Testis (tissue), 3 donors: ENCODE results near the gene NRBP1. TPM values are rescaled to one million over a fixed set of nuclear protein-coding genes. Genes with fewer than 3 reads are reported as not detected.

ENCODE experiments used
- DNase-seq: peaks from one replicate; pipeline ENCODE4 v3.0.0-alpha.2; 2019
- H3K27ac ChIP-seq, 2 donors: fragments of 200-600 bp; sonication (generic); one replicate each; pipeline ENCODE4 v1.5.1; 2019
- H3K27me3 ChIP-seq: fragments of 200-600 bp; sonication (generic); one replicate; pipeline ENCODE4 v1.5.1; 2019
- H3K36me3 ChIP-seq: fragments of 200-600 bp; sonication (generic); one replicate; pipeline ENCODE4 v1.5.1; 2017; ENCODE audit warnings: low read depth; ENCODE audit errors: missing control alignments
- H3K4me1 ChIP-seq: fragments of 200-600 bp; sonication (generic); one replicate; pipeline ENCODE4 v1.5.1; 2019
- H3K4me3 ChIP-seq, 2 donors: fragments of 200-600 bp; sonication (generic); one replicate each; pipeline ENCODE4 v1.5.1; 2017 to 2019
- H3K9me3 ChIP-seq: fragments of 200-600 bp; sonication (generic); one replicate; pipeline ENCODE4 v1.5.1; 2017
- CTCF ChIP-seq, 3 experiments: fragments of 450-650 bp in 2 of 3; fragments of 200-600 bp in 1 of 3; sonication (generic) in 1 of 3; IDR thresholded peaks; one replicate each; pipeline ENCODE4 v1.5.1; 2016 to 2019; ENCODE audit warnings: antibody characterized with exemption in 3 of 3, mild to moderate bottlenecking in 2 of 3, moderate library complexity in 1 of 3
- POLR2A ChIP-seq: fragments of 450-650 bp; IDR thresholded peaks from one replicate; pipeline ENCODE4 v1.6.1; 2017; ENCODE audit warnings: antibody characterized with exemption, mild to moderate bottlenecking, moderate library complexity
- WGBS, 2 donors: methylation state at CpG; one replicate each; pipeline ENCODE4 v1.1.5; 2018; 5-methylcytosine and 5-hydroxymethylcytosine counted together
- intact Hi-C: fragments of 100-400 bp; cut with DNase I; formaldehyde crosslinking; loops from one replicate; pipeline ENCODE4 v1.15.1; 2023; ENCODE audit warnings: low total_unique reads
- polyA plus RNA-seq: library from polyadenylated mRNA; stranded (reverse); fragments of 350-450 nt; fragmentation: Illumina TruSeq; extraction: RNeasy Lipid Tissue Mini Kit (QIAGEN cat#74804); gene quantifications from one replicate; pipeline ENCODE4 v1.2.3, GENCODE V29; 2014; ENCODE audit warnings: low read depth, low replicate concordance; ENCODE audit not compliant: insufficient read depth
- small RNA-seq, 2 donors: library from RNA; depleted of rRNA; stranded (forward); fragments of <200 nt; gene quantifications; one replicate each; pipeline ENCODE3, GENCODE V24; 2016
- total RNA-seq, 2 donors: library from RNA; depleted of rRNA; stranded (reverse); fragments of >200 nt; gene quantifications; one replicate each; pipeline ENCODE4 v1.2.3, GENCODE V29; 2016

The NRBP1 gene
- total and polyA plus RNA-seq, 3 donors from 2014 or later: 112 to 191 (median 139) TPM

- peak overlapping the region in 1 of 2 donors; percentile 73 for H3K27ac ChIP-seq
- intact Hi-C loops: no loop called here
- no peaks in the 10 kb centered on the region for H3K9me3 ChIP-seq
- TF ChIP-seq CTCF (IDR thresholded peaks at IDR 0.05): no peak
- TF ChIP-seq POLR2A: no peak
- peaks cover 12% of the 10 kb centered on the region for H3K4me1 ChIP-seq
- no peaks in the 10 kb centered on the region for H3K27me3 ChIP-seq
- WGBS, 2 donors: 0 to 1% methylated on average over 11 of the region's 11 CpGs
- peak overlapping the region; percentile 63 for H3K4me3 ChIP-seq
- DNase-seq: peak; percentile 25
- H3K36me3 ChIP-seq: no peaks in the 10 kb centered on the region
Measured at GRCh38 chr2:27489118-27489497, 60.7 kb downstream of the NRBP1 start.

GRCh38 chr2:27489498-27490397 is 61.3 kb downstream of the NRBP1 start, which contains the start of gene IFT172:
Gene IFT172 (minus strand): TSS chr2:27489743. CDS start chr2:27489653, 90 bp downstream.
- 7 to 8% methylated on average over 19 to 43 of the region's 43 CpGs for WGBS, 2 donors
- H3K36me3 ChIP-seq: no peaks in the 10 kb centered on the region
- peak within 1 kb of the TSS; percentile 63 for H3K4me3 ChIP-seq
- H3K27ac ChIP-seq: peak within 1 kb of the TSS; percentile 59 to 73
- no peaks in the 10 kb centered on the region for H3K27me3 ChIP-seq
- peaks cover 17% of the 10 kb centered on the region for H3K4me1 ChIP-seq
- intact Hi-C loops: no loop called here
- peak; percentile 100 for DNase-seq
- TF ChIP-seq CTCF (IDR thresholded peaks at IDR 0.05) (no peak), POLR2A (no peak)
- no peaks in the 10 kb centered on the region for H3K9me3 ChIP-seq

Small RNA genes lying within 50 kb of the gene (small RNA-seq; reads per million reads assigned to genes)
- 0 reads per million in 2 donors for gene RNU6-986P

Other genes starting within 250 kb of the NRBP1 start
- gene ATRAID, start 216.6 kb upstream of the NRBP1 start, total RNA-seq: 100 to 1,000 TPM; 263 to 295 TPM
- gene ATRAID, start 216.6 kb upstream of the NRBP1 start, polyA plus RNA-seq: 323 TPM
- 10 to 100 TPM; 83.4 to 84.0 TPM for gene SLC5A6, start 216.4 kb upstream of the NRBP1 start, total RNA-seq
- gene SLC5A6, start 216.4 kb upstream of the NRBP1 start, polyA plus RNA-seq: 83.9 TPM
- gene CAD, start 211.3 kb upstream of the NRBP1 start, total RNA-seq: 10 to 100 TPM; 62.5 to 66.9 TPM
- gene CAD, start 211.3 kb upstream of the NRBP1 start, polyA plus RNA-seq: 40.0 TPM
- 100 to 1,000 TPM; 130 to 160 TPM for gene SLC30A3, start 165.6 kb upstream of the NRBP1 start, total RNA-seq
- 111 TPM for gene SLC30A3, start 165.6 kb upstream of the NRBP1 start, polyA plus RNA-seq
- gene DNAJC5G, start 153.2 kb upstream of the NRBP1 start, total RNA-seq: 10 to 100 TPM; 37.4 to 57.9 TPM
- 65.0 TPM for gene DNAJC5G, start 153.2 kb upstream of the NRBP1 start, polyA plus RNA-seq
- 10 to 100 TPM; 38.5 to 46.8 TPM for gene TRIM54, start 146.2 kb upstream of the NRBP1 start, total RNA-seq
- 28.3 TPM for gene TRIM54, start 146.2 kb upstream of the NRBP1 start, polyA plus RNA-seq
- 10 to 100 TPM; 16.2 to 18.8 TPM for gene UCN, start 120.2 kb upstream of the NRBP1 start, total RNA-seq
- gene UCN, start 120.2 kb upstream of the NRBP1 start, polyA plus RNA-seq: 0.75 TPM
- 10 to 100 TPM; 71.2 to 72.3 TPM for gene MPV17, start 105.5 kb upstream of the NRBP1 start, total RNA-seq
- gene MPV17, start 105.5 kb upstream of the NRBP1 start, polyA plus RNA-seq: 59.5 TPM
- 10 to 100 TPM; 72.6 to 91.3 TPM for gene GTF3C2, start 71.9 kb upstream of the NRBP1 start, total RNA-seq
- 55.1 TPM for gene GTF3C2, start 71.9 kb upstream of the NRBP1 start, polyA plus RNA-seq
- 10 to 100 TPM; 59.4 to 67.7 TPM for gene EIF2B4, start 58.3 kb upstream of the NRBP1 start, total RNA-seq
- gene EIF2B4, start 58.3 kb upstream of the NRBP1 start, polyA plus RNA-seq: 111 TPM
- 100 to 1,000 TPM in 1 of 2 donors, 10 to 100 TPM in 1; 79.3 to 104 TPM for gene SNX17, start 58.0 kb upstream of the NRBP1 start, total RNA-seq
- gene SNX17, start 58.0 kb upstream of the NRBP1 start, polyA plus RNA-seq: 96.5 TPM
- gene ZNF513, start 47.9 kb upstream of the NRBP1 start, total RNA-seq: 10 to 100 TPM; 26.7 to 39.4 TPM
- 39.8 TPM for gene ZNF513, start 47.9 kb upstream of the NRBP1 start, polyA plus RNA-seq
- gene PPM1G, start 19.0 kb upstream of the NRBP1 start, total RNA-seq: 100 to 1,000 TPM; 163 to 245 TPM
- gene PPM1G, start 19.0 kb upstream of the NRBP1 start, polyA plus RNA-seq: 569 TPM
- gene KRTCAP3, start 13.8 kb downstream of the NRBP1 start, total RNA-seq: 1 to 10 TPM; 4.3 to 6.8 TPM
- 5.1 TPM for gene KRTCAP3, start 13.8 kb downstream of the NRBP1 start, polyA plus RNA-seq
- 100 to 1,000 TPM in 1 of 2 donors, 10 to 100 TPM in 1; 76.4 to 133 TPM for gene IFT172, start 61.1 kb downstream of the NRBP1 start, total RNA-seq
- gene IFT172, start 61.1 kb downstream of the NRBP1 start, polyA plus RNA-seq: 151 TPM
- gene FNDC4, start 66.6 kb downstream of the NRBP1 start, total RNA-seq: 10 to 100 TPM; 23.5 to 39.2 TPM
- gene FNDC4, start 66.6 kb downstream of the NRBP1 start, polyA plus RNA-seq: 35.9 TPM
- gene GCKR, start 68.2 kb downstream of the NRBP1 start, total RNA-seq: 1 to 10 TPM; 2.3 to 3.3 TPM
- gene GCKR, start 68.2 kb downstream of the NRBP1 start, polyA plus RNA-seq: 4.9 TPM
- 10 to 100 TPM; 60.6 to 64.9 TPM for gene ZNF512, start 154.4 kb downstream of the NRBP1 start, total RNA-seq
- 33.6 TPM for gene ZNF512, start 154.4 kb downstream of the NRBP1 start, polyA plus RNA-seq
- gene CCDC121, start 200.4 kb downstream of the NRBP1 start, total RNA-seq: 10 to 100 TPM; 10.2 to 20.2 TPM
- 40.5 TPM for gene CCDC121, start 200.4 kb downstream of the NRBP1 start, polyA plus RNA-seq
- 10 to 100 TPM; 28.8 to 29.3 TPM for gene GPN1, start 200.4 kb downstream of the NRBP1 start, total RNA-seq
- gene GPN1, start 200.4 kb downstream of the NRBP1 start, polyA plus RNA-seq: 77.5 TPM
- 10 to 100 TPM; 39.3 to 39.9 TPM for gene SUPT7L, start 235.0 kb downstream of the NRBP1 start, total RNA-seq
- 40.4 TPM for gene SUPT7L, start 235.0 kb downstream of the NRBP1 start, polyA plus RNA-seq
- 10 to 100 TPM; 55.3 to 56.5 TPM for gene SLC4A1AP, start 235.3 kb downstream of the NRBP1 start, total RNA-seq
- 60.5 TPM for gene SLC4A1AP, start 235.3 kb downstream of the NRBP1 start, polyA plus RNA-seq